Stimulated activated naive CD4-positive, alpha-beta T cell (primary cell): ENCODE measurements around the gene KRT7.

ENCODE experiments used
- DNase-seq, 6 experiments: peaks; one replicate each; lab custom pipeline; 2025; lab: John Stamatoyannopoulos, UW

Gene KRT7

GRCh38 chr12:52199294-52199919 lies 33.6 kb upstream of the KRT7 start:
- no peak for DNase-seq

DNA sequence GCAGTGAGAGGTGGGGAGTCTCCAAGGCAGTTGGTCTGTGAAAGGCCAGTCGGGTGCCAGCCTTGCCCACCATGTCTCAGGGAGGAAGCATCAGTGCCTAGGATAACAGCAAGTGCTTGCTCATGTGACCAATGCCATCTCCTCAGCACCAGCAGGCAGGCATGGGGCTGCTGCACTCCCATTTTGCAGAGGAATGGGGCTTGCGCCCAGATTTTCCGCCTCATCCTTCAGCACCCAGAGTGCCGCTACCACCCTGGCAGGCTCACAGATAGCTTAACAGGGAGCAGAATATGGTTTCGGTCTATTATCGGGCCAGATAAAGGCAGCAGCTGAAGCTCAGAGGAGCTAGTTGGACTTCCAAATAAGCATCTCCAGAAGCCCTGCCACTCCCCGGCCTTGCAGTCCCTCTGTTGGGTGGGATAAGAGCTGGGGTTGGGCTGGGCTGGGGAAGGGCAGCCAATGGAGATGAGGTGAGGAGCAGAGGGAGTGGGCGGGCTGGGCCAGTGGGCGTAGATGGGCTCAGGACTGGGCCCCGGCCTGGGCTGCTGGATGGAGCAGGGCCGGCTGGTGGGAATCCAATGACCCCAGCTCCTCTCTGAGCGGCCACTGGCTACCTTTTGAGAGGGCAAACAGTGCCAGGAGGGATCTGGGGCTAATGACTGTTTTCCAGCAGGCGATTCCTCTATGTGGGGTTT lies 32.8 kb upstream of the KRT7 start:
- DNase-seq, result no peak

DNA sequence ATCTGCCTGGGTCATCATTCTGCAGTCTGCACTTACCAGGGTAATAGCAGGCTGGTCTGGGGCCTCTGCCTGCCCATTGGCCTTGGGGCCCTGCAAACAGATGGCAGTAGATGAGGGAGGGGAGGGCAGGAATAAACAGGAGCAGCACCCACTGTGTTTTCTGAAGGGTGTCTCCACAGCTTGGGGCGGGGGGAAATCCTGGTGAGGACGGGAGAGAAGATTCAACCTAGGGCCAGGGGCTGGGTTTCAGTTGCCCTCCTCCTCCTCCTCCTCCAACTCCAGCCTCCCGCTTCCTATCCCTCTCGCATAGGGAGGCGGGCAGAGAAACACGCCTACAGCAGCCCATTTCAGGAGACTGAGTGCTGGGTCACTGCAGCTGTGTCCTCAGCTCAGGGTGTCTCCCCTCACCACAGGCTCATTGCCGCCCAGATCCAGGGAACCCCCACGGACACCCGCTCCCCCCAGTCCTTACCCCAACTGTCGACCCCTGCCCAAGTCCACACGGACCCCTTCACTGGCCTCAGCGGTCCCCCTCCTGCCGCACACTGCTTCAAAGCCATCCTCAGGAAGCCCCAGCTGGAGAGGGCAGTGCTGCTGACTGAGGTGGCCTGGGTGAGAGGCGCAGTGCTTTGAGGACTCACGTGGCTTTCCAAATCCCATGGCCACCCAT lies 32.1 kb upstream of the KRT7 start:
- DNase-seq, result no peak

DNA sequence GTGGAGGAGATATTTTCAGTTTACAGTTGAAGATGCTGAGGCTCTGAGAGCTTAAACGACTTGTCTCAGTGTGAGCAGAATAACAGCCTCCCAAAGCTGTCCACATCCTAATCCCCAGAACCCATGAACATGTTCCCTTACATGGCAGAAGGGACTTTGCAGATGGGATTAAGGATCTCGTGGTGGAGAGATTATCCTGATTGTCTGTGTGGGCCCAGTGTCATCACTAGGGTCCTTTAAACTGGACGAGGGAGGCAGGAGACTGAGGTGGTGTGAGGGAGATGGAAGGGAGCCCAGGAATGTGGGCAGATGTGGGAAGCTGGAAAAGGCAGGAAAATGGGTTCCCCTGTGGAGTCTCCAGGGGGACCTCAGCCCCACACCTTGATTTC lies 31.6 kb upstream of the KRT7 start:
- no peak for DNase-seq

GRCh38 chr12:52202361-52203078 lies 30.5 kb upstream of the KRT7 start:
- DNase-seq, result no peak

DNA sequence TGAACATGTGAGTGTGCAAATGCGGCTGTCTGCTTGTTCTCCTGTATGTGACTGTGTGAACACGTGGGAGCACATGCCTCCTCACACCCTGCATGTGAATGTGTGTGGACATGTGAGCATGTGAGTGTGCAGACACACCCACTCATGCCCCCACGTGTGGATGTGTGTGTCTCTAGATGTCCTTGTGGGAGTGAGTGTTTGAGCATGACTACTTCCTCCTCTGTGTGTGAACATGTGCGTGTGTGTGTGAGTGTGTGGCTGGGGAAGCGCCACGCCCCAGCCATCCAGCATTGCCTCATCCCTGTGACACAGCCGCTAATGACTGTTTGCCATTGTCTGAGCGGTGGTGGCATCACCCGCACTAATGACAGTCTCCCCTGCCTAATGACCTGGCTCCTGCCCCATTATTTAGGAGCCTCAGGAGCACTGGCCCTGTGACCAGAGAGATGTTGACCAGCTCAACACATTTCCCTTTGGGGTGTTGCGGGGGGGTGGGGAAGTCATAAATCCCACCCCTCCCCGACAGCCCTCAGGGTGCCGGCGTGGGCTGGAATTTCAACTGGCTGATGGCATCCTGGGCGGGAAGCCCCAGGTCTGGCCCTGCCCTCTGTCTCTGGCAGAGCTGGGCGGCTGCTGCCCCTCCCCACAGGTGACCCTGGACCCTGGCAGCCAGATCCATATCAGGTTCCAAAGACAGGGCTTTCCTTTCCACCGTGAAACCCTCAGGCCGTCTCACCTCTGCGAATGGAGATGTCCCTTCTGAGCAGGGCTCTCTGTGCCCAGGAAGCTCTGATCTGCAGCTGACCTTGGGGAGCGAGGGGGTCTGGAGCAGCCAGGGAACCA lies 29.7 kb upstream of the KRT7 start:
- DNase-seq, result no peak

- no peak for DNase-seq
Observed at GRCh38 chr12:52204095-52204930, 28.7 kb upstream of the KRT7 start.

GRCh38 chr12:52204931-52205505 lies 28.0 kb upstream of the KRT7 start:
- DNase-seq, result no peak

DNA sequence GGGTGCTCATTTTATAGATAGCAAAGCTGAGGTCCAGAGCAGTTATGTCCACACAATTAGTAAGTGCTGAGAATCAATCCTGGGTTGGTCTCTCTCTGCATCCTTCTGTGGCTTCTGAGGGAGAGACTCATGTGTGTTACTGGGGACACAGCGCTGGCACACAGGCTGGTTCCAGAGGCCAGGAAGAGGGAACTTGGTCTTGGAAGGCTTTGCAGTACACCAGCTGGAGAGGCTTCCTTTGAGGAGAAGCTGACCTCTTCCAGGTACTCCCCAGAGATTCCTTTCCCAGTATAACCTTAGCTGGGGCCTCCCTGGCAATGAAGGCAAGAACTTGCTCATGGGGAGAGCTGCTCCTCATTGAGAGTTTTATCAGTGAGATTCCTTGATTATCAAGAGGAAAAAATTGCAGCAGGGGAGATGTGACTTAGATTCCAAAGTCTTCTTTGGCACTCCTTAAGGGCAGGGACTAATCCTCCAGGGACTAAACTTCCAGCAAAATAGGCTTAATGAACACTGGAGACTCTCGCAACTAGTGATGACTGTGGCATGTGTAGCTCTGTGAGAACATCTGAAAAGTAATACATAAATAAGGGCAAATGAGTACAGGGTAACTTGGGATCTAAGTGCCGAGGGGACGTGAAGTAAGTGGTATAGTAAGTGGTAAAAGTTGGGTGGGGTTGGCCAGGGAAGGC lies 27.3 kb upstream of the KRT7 start:
- DNase-seq, result no peak

GRCh38 chr12:52206304-52207040 lies 26.6 kb upstream of the KRT7 start:
- no peak for DNase-seq

GRCh38 chr12:52207106-52207505 lies 25.9 kb upstream of the KRT7 start:
- no peak for DNase-seq

GRCh38 chr12:52207895-52208294 lies 25.1 kb upstream of the KRT7 start:
- DNase-seq, result no peak

- DNase-seq, result no peak
Observed at GRCh38 chr12:52208424-52209165, 24.4 kb upstream of the KRT7 start.

- no peak for DNase-seq
Observed at GRCh38 chr12:52209321-52209720, 23.7 kb upstream of the KRT7 start.

DNA sequence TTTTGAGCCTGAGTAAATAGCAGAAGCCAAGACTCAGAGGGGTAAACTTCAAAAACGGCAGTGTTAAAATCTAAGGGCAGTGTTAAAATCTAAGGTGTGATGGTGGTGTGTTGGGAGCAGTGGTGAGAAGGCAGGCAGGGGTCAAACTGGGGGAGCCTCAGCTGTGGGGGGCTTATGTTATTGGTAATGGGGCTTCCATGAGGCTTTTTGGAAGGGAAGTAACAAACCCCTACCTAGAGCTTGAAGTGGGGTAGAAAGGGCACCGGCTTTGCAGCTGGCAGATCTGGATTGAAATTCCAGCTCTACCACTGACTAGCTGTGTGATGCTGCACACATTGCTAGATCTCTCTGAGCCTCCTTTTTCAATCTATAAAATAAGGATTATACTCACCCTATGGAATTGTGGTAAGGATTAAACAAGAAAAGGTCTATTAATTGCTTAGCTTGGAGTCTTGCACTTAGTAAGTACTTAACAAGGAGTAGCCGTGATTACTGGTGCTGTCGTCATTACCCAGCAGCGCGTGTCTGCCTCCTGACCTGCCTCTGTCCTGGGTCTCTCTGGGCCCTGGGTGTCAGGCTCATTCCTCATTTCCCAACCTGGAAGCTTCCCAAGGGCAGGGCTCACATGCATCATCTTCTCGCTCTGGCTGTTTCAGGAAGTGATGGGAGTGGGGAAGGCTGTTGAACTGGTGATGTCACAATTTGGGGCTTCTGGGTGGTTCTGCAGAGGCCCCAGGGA lies 22.7 kb upstream of the KRT7 start:
- DNase-seq, result no peak

GRCh38 chr12:52210925-52211650 lies 22.0 kb upstream of the KRT7 start:
- no peak for DNase-seq
